MM.1S (cell line): Measurements from ENCODE around the gene SIT1.

Experiments used
- EZH2 ChIP-seq: fragments of 300-600 bp; sonication (generic); optimal IDR thresholded peaks from 2 replicates; pipeline ENCODE3; 2017; ENCODE audit warnings: low read depth, mild to moderate bottlenecking, antibody characterized with exemption, low read length, mixed read lengths
- EZH2phosphoT487 ChIP-seq: fragments of 300-600 bp; sonication (generic); IDR thresholded peaks from 2 replicates; pipeline ENCODE4 v1.6.1; 2018; ENCODE audit warnings: antibody characterized with exemption, low read length
- TF ChIP-seq, protein P1 (sequence below): fragments of 300-600 bp; sonication (generic); IDR thresholded peaks from 2 replicates; pipeline ENCODE4 v1.5.1; 2016; ENCODE audit warnings: antibody characterized with exemption, low read length, mixed read lengths

DNA sequence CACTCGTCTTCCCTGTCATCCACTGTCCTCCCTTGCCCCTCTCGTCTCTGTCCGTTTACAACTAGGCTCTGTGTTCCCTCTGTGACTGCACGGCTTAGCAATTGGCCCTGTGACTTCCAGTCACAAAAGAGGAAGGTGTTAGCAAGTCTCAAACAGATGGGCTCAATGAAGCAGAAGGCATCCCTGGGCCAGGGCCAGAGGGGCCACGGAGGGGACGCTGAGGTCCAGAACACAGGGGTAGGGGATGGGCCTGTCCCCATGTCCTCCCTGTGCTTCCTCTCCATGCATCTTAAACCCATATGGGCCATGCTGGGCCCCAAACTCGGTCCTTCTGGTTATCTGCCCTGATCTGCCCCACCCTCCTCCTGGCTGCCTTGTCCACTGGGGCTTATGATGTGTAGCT, 32.4 kb downstream of the SIT1 start, which contains the start of gene CD72:
- TF ChIP-seq EZH2: no peak
- TF ChIP-seq, protein P1, sequence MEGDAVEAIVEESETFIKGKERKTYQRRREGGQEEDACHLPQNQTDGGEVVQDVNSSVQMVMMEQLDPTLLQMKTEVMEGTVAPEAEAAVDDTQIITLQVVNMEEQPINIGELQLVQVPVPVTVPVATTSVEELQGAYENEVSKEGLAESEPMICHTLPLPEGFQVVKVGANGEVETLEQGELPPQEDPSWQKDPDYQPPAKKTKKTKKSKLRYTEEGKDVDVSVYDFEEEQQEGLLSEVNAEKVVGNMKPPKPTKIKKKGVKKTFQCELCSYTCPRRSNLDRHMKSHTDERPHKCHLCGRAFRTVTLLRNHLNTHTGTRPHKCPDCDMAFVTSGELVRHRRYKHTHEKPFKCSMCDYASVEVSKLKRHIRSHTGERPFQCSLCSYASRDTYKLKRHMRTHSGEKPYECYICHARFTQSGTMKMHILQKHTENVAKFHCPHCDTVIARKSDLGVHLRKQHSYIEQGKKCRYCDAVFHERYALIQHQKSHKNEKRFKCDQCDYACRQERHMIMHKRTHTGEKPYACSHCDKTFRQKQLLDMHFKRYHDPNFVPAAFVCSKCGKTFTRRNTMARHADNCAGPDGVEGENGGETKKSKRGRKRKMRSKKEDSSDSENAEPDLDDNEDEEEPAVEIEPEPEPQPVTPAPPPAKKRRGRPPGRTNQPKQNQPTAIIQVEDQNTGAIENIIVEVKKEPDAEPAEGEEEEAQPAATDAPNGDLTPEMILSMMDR: no peak
- TF ChIP-seq EZH2phosphoT487: no peak
